Stomach (tissue), 9 donors: ENCODE measurements around the gene SPRR2E. TPM values are rescaled to one million over a fixed set of nuclear protein-coding genes. Genes with fewer than 3 reads are reported as not detected.

Experiments
- DNase-seq, 2 donors: peaks; one replicate each; pipeline versions ENCODE4 v3.0.0 to v3.0.0-alpha.2; 2013 to 2019
- H3K27ac ChIP-seq, 5 donors: fragments of 200-600 bp in 4 of 5; sonication (generic) in 4 of 5; one replicate each; pipeline ENCODE4 v1.5.1; 2013 to 2019; ENCODE audit warnings: mild to moderate bottlenecking in 1 of 5, moderate library complexity in 1 of 5
- H3K27me3 ChIP-seq, 3 donors: fragments of 200-600 bp; sonication (generic); one replicate each; pipeline ENCODE4 v1.5.1; 2017 to 2019; ENCODE audit warnings: mixed run types in 1 of 3
- H3K36me3 ChIP-seq, 4 donors: fragments of 200-600 bp; sonication (generic); 1 replicate in 3 of 4; 2 replicates in 1 of 4; pipeline ENCODE4 v1.5.1; 2016 to 2019
- H3K4me1 ChIP-seq, 4 donors: fragments of 200-600 bp; sonication (generic); one replicate each; pipeline ENCODE4 v1.5.1; 2016 to 2019
- H3K4me3 ChIP-seq, 4 donors: fragments of 200-600 bp; sonication (generic) in 3 of 4; one replicate each; pipeline ENCODE4 v1.5.1; 2016 to 2019; ENCODE audit warnings: mild to moderate bottlenecking in 1 of 4
- H3K9me3 ChIP-seq, 4 donors: fragments of 200-600 bp; sonication (generic); one replicate each; pipeline ENCODE4 v1.5.1; 2016 to 2019
- EP300 ChIP-seq: sonication (generic); formaldehyde crosslinking; IDR thresholded peaks from one replicate; pipeline ENCODE4 v1.6.1; 2017; ENCODE audit warnings: antibody characterized with exemption
- POLR2A ChIP-seq, 4 donors: fragments of 450-650 bp; IDR thresholded peaks; one replicate each; pipeline ENCODE4 v1.6.1; 2016; ENCODE audit warnings: antibody characterized with exemption in 4 of 4, control low read depth in 2 of 4, mild to moderate bottlenecking in 1 of 4, moderate library complexity in 1 of 4
- POLR2AphosphoS5 ChIP-seq, 3 donors: sonication (generic); formaldehyde crosslinking; IDR thresholded peaks; one replicate each; pipeline ENCODE4 v1.6.1; 2016; ENCODE audit warnings: antibody characterized with exemption in 3 of 3
- WGBS, 5 donors: extraction: QIAGEN DNeasy Blood & Tissue Kit in 3 of 5; methylation state at CpG; one replicate each; pipeline versions ENCODE4 v1.1.5 to v1.1.7; 2013 to 2018; 5-methylcytosine and 5-hydroxymethylcytosine counted together
- intact Hi-C: fragments of 100-400 bp; cut with DNase I; formaldehyde crosslinking; loops from one replicate; pipeline ENCODE4 v1.15.1; 2023; ENCODE audit warnings: low total_unique reads
- polyA plus RNA-seq, 3 donors: library from polyadenylated mRNA; stranded (reverse); fragments of 200-250 nt; gene quantifications; one replicate each; pipeline ENCODE4 v1.2.3, GENCODE V29; 2013
- total RNA-seq, 5 donors: library from RNA; depleted of rRNA; stranded (reverse); fragments of >200 nt; gene quantifications; one replicate each; pipeline versions ENCODE4 v1.1.0 to v1.2.3, GENCODE V29; 2014 to 2016
- TF ChIP-seq, protein P1 (sequence below), 7 experiments: fragments of 450-650 bp in 4 of 7; fragments of 200-600 bp in 3 of 7; sonication (generic) in 3 of 7; IDR thresholded peaks; one replicate each; pipeline ENCODE4 v1.5.1; 2016 to 2019; ENCODE audit warnings: antibody characterized with exemption in 7 of 7, control low read depth in 2 of 7, mild to moderate bottlenecking in 1 of 7
- donor health status: healthy with polysubstance abuse.
- donor health status: Bipolar disorder and iron deficiency.
- donor health status: healthy.

The SPRR2E gene
- total and polyA plus RNA-seq, 8 donors, result 27.4 to 54.8 TPM; not detected in 6

DNA sequence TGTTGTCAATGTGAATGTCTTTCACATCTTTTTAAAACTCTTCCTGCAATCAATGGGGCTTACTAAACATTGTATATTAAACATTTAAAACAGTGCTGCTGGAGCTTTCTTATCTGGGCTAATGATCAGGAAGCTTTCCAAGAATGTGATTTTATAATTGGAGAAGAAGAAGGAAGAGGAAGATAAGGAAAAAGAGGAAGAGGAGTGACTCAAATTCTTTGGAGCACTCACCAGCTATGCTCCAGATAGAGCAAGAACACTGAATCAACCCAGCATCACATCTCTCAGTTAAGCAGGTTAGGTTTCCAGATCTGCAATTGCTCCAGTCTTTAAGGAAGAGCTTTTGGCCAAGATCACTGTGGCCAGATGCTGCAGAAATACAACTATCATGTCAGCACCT is 1.4 kb upstream of the SPRR2E start:
- H3K9me3 ChIP-seq, result no peaks in the 10 kb centered on the region
- H3K27ac ChIP-seq, result no peak overlapping the region
- TF ChIP-seq POLR2AphosphoS5 (IDR thresholded peaks at IDR 0.05), result no peak
- TF ChIP-seq, protein P1, sequence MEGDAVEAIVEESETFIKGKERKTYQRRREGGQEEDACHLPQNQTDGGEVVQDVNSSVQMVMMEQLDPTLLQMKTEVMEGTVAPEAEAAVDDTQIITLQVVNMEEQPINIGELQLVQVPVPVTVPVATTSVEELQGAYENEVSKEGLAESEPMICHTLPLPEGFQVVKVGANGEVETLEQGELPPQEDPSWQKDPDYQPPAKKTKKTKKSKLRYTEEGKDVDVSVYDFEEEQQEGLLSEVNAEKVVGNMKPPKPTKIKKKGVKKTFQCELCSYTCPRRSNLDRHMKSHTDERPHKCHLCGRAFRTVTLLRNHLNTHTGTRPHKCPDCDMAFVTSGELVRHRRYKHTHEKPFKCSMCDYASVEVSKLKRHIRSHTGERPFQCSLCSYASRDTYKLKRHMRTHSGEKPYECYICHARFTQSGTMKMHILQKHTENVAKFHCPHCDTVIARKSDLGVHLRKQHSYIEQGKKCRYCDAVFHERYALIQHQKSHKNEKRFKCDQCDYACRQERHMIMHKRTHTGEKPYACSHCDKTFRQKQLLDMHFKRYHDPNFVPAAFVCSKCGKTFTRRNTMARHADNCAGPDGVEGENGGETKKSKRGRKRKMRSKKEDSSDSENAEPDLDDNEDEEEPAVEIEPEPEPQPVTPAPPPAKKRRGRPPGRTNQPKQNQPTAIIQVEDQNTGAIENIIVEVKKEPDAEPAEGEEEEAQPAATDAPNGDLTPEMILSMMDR (IDR thresholded peaks at IDR 0.05), result no peak
- TF ChIP-seq EP300, result no peak
- TF ChIP-seq POLR2A (IDR thresholded peaks at IDR 0.05), result no peak
- intact Hi-C loops, result no loop called here
- no peaks in the 10 kb centered on the region for H3K36me3 ChIP-seq
- H3K4me3 ChIP-seq, result no peak overlapping the region
- no peak for DNase-seq
- H3K27me3 ChIP-seq, result no peaks in the 10 kb centered on the region
- no peaks in the 10 kb centered on the region for H3K4me1 ChIP-seq

DNA sequence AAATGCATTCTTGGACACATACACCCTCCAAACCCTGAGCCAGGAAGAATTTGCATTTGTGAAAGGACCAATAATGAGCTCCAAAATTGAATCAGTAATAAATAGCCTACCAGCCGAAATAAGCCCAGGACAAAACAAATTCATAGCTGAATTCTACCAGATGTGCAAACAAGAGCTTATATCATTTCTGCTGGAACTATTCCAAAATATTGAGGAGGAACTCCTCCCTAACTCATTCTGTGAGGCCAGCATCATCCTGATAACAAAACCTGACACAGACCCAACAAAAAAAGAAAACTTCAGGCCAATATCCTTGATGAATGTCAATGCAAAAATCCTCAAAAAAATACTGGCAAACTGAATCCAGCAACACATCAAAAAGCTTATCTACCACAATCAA is 6.7 kb downstream of the SPRR2E start:
- no peaks in the 10 kb centered on the region for H3K4me1 ChIP-seq
- H3K36me3 ChIP-seq, result no peaks in the 10 kb centered on the region
- intact Hi-C loops, result no loop called here
- TF ChIP-seq POLR2AphosphoS5 (IDR thresholded peaks at IDR 0.05) (no peak), POLR2A (IDR thresholded peaks at IDR 0.05) (no peak), EP300 (no peak)
- TF ChIP-seq, protein P1 (IDR thresholded peaks at IDR 0.05), result no peak
- 67 to 77% (median 72%) methylated on average over 1 of the region's 1 CpG for WGBS, 5 donors
- peak in 1 of 2 donors; percentile 3 for DNase-seq
- H3K4me3 ChIP-seq, result no peak overlapping the region
- H3K27me3 ChIP-seq, result no peaks in the 10 kb centered on the region
- H3K9me3 ChIP-seq, result peaks cover 0 to 5% (median 0%) of the 10 kb centered on the region in 4 donors
- H3K27ac ChIP-seq, result no peak overlapping the region

DNA sequence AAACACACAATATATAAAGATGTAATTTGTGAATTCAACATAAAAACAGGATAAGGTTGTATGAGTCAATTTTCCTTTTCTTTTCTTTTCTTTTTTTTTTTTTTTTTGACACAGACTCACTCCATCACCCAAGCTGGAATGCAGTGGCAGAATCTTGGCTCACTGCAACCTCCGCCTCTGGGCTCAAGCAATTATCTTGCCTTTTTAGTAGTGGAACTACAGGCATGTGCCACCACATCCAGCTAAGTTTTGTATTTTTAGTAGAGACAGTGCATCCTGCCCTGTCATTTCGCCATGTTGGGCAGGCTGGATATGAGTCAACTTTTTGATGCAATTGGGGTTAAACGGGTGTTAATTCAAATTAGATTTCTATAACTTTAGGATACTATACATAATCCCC is 12.6 kb downstream of the SPRR2E start:
- no peak overlapping the region for H3K4me3 ChIP-seq
- H3K27ac ChIP-seq, result no peak overlapping the region
- H3K4me1 ChIP-seq, result no peaks in the 10 kb centered on the region
- intact Hi-C loops, result no loop called here
- no peak for DNase-seq
- 80 to 91% (median 86%) methylated on average over 3 of the region's 3 CpGs for WGBS, 5 donors
- no peaks in the 10 kb centered on the region for H3K27me3 ChIP-seq
- TF ChIP-seq, protein P1 (IDR thresholded peaks at IDR 0.05), result no peak
- TF ChIP-seq POLR2AphosphoS5 (IDR thresholded peaks at IDR 0.05), result no peak
- no peak for TF ChIP-seq EP300
- no peak for TF ChIP-seq POLR2A (IDR thresholded peaks at IDR 0.05)
- H3K36me3 ChIP-seq, result no peaks in the 10 kb centered on the region
- H3K9me3 ChIP-seq, result peaks cover 0 to under 1% (median 0%) of the 10 kb centered on the region in 4 donors

DNA sequence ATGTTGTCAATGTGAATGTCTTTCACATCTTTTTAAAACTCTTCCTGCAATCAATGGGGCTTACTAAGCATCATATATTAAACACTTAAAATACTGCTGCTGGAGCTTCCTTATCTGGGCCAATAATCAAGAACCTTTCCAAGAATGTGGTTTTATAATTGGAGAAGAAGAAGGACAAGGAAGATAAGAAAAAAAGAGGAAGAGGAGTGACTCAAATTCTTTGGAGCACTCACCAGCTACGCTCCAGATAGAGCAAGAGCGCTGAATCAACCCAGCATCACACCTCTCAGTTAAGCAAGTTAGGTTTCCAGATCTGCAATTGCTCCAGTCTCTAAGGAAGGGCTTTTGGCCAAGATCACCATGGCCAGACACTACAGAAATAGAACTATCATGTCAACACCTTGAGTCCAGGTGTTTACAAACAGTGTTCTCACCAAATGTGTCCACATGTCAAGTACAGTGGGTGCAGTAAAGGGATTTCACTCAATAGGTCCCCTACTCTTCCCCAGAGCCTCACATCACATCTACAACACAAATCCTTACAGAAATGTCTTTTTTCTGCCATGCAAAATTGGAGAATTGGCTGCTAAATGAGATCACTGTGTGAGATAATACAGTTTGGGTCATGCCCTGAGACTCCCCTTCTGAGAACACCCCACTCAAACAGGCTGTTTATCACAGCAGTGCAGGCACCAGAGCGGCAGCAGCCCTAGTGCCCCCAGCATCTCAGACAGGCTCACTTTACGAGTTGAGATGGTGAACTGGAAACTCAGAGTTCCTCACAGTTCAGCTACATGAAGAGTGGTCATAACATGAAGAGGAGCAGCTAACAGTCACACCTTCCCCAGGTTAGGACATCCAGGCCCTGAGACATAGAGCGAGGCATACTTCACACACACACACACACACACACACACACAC is 21.3 kb downstream of the SPRR2E start:
- WGBS, 5 donors, result 77 to 89% (median 81%) methylated on average over 4 to 5 of the region's 5 CpGs
- Histone ChIP-seq H3K27me3 (no peaks in the 10 kb centered on the region), H3K27ac (no peak overlapping the region), H3K4me1 (no peaks in the 10 kb centered on the region), H3K4me3 (no peak overlapping the region), H3K9me3 (no peaks in the 10 kb centered on the region), H3K36me3 (no peaks in the 10 kb centered on the region)
- TF ChIP-seq POLR2AphosphoS5 (IDR thresholded peaks at IDR 0.05) (no peak), EP300 (no peak), POLR2A (IDR thresholded peaks at IDR 0.05) (no peak)
- TF ChIP-seq, protein P1 (IDR thresholded peaks at IDR 0.05), result no peak
- no peak for DNase-seq
- intact Hi-C loops, result no loop called here
